ENCODE results near the gene FAM72A.
"Not testable (repeated sequence)": the region's sequence is repeated elsewhere in the genome, so short reads cannot be mapped to it uniquely, and the experiment has no call there.

DNA sequence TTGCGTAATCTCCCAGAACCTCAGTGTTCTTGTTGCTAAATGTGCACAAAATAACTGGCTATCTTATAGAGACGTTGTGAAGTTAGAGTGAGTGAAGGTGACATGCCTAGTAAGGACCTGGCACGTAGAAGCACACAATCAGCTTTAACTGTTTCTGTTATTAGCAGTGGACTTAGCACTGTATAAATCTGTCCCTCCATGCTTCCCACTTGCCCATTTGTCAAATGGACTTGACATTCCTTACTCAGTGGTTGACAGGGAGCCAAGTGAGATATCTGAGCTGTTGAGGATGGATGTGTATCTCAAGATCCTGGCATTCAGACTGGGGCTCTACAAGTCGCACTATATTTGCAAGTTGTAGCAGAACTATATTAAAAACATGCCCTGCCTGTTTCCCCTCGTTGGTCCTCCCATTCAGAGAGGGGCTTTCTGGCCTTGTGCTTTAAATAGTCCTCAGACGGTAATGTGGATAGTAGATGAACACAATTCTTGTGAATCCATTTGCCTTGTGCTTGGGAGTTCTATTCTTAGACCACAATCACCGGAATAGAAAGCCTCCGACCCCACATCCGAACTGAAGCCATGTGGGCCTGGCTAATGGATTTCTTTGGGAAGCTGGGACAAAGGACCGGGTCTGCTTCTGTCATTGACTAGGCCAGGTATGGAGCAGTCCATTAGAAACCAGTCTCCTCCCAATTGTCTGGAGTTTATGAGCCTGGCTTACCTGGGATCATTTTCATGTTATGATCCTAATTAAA lies 43.7 kb upstream of the FAM72A start:
- TF ChIP-seq, protein P1, sequence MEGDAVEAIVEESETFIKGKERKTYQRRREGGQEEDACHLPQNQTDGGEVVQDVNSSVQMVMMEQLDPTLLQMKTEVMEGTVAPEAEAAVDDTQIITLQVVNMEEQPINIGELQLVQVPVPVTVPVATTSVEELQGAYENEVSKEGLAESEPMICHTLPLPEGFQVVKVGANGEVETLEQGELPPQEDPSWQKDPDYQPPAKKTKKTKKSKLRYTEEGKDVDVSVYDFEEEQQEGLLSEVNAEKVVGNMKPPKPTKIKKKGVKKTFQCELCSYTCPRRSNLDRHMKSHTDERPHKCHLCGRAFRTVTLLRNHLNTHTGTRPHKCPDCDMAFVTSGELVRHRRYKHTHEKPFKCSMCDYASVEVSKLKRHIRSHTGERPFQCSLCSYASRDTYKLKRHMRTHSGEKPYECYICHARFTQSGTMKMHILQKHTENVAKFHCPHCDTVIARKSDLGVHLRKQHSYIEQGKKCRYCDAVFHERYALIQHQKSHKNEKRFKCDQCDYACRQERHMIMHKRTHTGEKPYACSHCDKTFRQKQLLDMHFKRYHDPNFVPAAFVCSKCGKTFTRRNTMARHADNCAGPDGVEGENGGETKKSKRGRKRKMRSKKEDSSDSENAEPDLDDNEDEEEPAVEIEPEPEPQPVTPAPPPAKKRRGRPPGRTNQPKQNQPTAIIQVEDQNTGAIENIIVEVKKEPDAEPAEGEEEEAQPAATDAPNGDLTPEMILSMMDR (IDR thresholded peaks at IDR 0.05): not testable (repeated sequence)
- TF ChIP-seq YY1 (IDR thresholded peaks at IDR 0.05; ENCODE audit: low read depth); RCOR1 (IDR thresholded peaks at IDR 0.05; ENCODE audit: low read length); RAD21 (IDR thresholded peaks at IDR 0.05; ENCODE audit: low read length); TCF12 (IDR thresholded peaks at IDR 0.05); MXI1 (IDR thresholded peaks at IDR 0.05; ENCODE audit: low read depth, low read length); TAF1 (IDR thresholded peaks at IDR 0.05; ENCODE audit: borderline replicate concordance, low read depth, low read length); POLR2AphosphoS5 (IDR thresholded peaks at IDR 0.05; ENCODE audit: low read depth, low read length); ELF1 (IDR thresholded peaks at IDR 0.05); JUND (IDR thresholded peaks at IDR 0.05): not testable (repeated sequence)
- TF ChIP-seq, protein P2, sequence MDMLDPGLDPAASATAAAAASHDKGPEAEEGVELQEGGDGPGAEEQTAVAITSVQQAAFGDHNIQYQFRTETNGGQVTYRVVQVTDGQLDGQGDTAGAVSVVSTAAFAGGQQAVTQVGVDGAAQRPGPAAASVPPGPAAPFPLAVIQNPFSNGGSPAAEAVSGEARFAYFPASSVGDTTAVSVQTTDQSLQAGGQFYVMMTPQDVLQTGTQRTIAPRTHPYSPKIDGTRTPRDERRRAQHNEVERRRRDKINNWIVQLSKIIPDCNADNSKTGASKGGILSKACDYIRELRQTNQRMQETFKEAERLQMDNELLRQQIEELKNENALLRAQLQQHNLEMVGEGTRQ (IDR thresholded peaks at IDR 0.05; ENCODE audit: borderline replicate concordance, low read depth, low read length): not testable (repeated sequence)
- TF ChIP-seq, protein P3, sequence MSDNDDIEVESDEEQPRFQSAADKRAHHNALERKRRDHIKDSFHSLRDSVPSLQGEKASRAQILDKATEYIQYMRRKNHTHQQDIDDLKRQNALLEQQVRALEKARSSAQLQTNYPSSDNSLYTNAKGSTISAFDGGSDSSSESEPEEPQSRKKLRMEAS (IDR thresholded peaks at IDR 0.05; ENCODE audit: low read depth): not testable (repeated sequence)
